Measurements from ENCODE around the gene NINJ1. TPM values are rescaled to one million over a fixed set of nuclear protein-coding genes. Genes with fewer than 3 reads are reported as not detected.

NINJ1 gene, protein sequence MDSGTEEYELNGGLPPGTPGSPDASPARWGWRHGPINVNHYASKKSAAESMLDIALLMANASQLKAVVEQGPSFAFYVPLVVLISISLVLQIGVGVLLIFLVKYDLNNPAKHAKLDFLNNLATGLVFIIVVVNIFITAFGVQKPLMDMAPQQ
- 53.7 TPM for total RNA-seq
- long read RNA-seq, transcript NINJ1-201 (4 exons, 1,281 nt): major isoform, 95 of 117 reads
- long read RNA-seq, partial matches to known transcripts: 12 of 117 reads
- long read RNA-seq, other reads (novel, unspliced or antisense): 7 of 117 reads

- H3K9me3 ChIP-seq (replicated peaks): peaks cover 4% of the 10 kb centered on the region
- peak; percentile 76 for DNase-seq
- H3K4me1 ChIP-seq: peaks cover 64% of the 10 kb centered on the region
- no peaks in the 10 kb centered on the region for H3K36me3 ChIP-seq
- peak within 1 kb of the TSS; percentile 93 for H3K27ac ChIP-seq (replicated peaks)
- intact Hi-C loops (cut with micrococcal nuclease): no loop called here
- peak; percentile 12 for TF ChIP-seq CTCF (IDR thresholded peaks at IDR 0.05; ENCODE audit: borderline replicate concordance)
- no peaks in the 10 kb centered on the region for H3K27me3 ChIP-seq (ENCODE audit: low read depth)
- H3K4me3 ChIP-seq: peak within 1 kb of the TSS; percentile 87
Observed at GRCh38 chr9:93134015-93134739, at the start of gene NINJ1. NINJ1 (minus strand) TSS chr9:93134251; CDS start chr9:93134217, 34 bp downstream.

DNA sequence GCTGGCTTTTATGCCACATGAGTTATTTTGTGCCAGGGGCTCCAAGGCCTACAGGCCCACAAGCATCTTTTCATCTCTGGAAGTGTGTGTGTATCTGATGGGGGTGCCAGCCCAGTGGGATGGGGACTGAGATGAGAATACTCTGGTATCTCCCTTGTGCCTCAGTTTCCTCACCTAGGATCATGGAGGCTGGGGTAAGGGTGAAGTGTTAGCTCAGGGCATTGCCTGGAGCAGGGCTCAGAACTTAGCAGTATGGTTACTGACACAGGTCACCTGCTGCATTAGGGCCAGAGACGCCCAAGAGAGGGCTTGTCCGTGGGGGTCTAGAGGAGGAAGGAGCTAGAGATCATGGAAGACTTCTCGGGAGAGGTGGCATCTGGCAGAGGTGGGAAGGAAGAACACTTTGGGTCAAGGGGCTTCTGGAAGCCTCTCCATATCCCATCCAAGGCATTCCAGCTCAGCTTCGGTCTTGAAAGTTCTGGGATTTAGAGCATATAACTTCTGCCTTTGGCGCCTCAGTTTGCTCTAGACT is 49.1 kb upstream of the NINJ1 start:
- Histone ChIP-seq H3K36me3 (no peaks in the 10 kb centered on the region), H3K4me1 (peaks cover 45% of the 10 kb centered on the region), H3K27me3 (ENCODE audit: low read depth) (peaks cover 66% of the 10 kb centered on the region), H3K27ac (replicated peaks) (peak overlapping the region; percentile 92), H3K9me3 (replicated peaks) (no peaks in the 10 kb centered on the region), H3K4me3 (peak overlapping the region; percentile 76)
- no peak for DNase-seq
- intact Hi-C loops (cut with micrococcal nuclease): no loop called here
- TF ChIP-seq CTCF (IDR thresholded peaks at IDR 0.05; ENCODE audit: borderline replicate concordance): no peak

DNA sequence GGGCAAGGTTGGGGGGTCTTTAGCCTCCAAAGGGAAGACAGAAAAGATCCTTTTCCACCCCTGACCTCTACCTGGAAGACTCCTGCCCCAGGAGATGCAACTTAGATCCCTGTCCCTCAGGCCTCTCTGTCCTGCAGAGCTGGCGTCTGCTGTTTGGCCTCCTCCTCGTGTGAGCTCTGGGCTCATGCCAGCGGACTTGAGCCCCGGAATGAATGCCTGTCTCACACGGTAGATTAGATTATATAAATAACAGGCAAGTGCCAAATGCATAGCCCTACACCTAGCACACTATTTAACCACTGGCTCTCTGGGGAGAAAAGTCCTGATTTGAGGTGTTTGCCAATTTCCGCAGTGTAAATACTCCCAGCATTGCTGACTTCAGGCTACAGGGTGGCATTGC is 48.5 kb upstream of the NINJ1 start:
- no peak for TF ChIP-seq CTCF (IDR thresholded peaks at IDR 0.05; ENCODE audit: borderline replicate concordance)
- H3K27me3 ChIP-seq (ENCODE audit: low read depth): peaks cover 65% of the 10 kb centered on the region
- peaks cover 44% of the 10 kb centered on the region for H3K4me1 ChIP-seq
- no peaks in the 10 kb centered on the region for H3K36me3 ChIP-seq
- no peaks in the 10 kb centered on the region for H3K9me3 ChIP-seq (replicated peaks)
- no peak overlapping the region for H3K4me3 ChIP-seq
- DNase-seq: no peak
- H3K27ac ChIP-seq (replicated peaks): peak overlapping the region; percentile 92
- intact Hi-C loops (cut with micrococcal nuclease): no loop called here

DNA sequence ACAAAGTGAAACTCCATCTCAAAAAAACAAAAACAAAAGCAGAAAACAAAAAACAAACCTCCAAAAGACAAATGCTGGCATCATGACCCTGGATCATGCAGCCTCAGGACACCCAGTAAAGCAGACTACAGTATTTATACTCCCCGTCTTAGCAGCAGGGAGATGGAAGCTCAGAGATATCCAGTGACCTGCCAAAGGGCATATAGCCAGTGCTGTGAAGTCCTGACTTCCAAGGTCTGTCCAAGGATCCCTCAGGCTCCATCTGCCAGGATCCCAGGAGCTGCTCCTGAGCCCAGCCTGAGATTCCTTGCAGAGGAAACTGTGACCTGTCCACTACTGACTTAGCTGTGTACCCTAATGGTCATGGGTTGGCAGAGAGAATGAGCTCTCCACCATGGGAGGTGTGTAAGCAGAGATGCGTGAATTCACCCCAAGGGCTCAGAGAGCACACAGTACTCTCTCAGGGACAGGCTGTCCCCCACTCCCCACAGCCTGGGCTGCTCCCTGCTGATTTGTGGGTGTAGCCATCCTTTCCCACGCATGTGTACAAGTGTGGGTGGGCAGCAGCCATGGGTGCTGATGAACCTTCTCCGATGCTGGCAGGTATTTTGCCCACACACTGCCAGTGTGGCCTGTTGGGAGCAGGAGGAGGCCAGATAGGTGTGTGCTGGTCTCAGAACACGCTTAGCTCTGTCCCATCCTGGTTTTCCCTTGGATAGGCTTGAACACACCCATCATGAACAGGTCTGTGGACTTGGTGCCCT is 47.8 kb upstream of the NINJ1 start:
- Histone ChIP-seq H3K27ac (replicated peaks) (peak overlapping the region; percentile 92), H3K36me3 (no peaks in the 10 kb centered on the region), H3K4me3 (no peak overlapping the region), H3K4me1 (peaks cover 49% of the 10 kb centered on the region), H3K27me3 (ENCODE audit: low read depth) (peaks cover 58% of the 10 kb centered on the region), H3K9me3 (replicated peaks) (no peaks in the 10 kb centered on the region)
- intact Hi-C loops (cut with micrococcal nuclease): no loop called here
- DNase-seq: no peak
- no peak for TF ChIP-seq CTCF (IDR thresholded peaks at IDR 0.05; ENCODE audit: borderline replicate concordance)

GRCh38 chr9:93180938-93181337 is 46.9 kb upstream of the NINJ1 start:
- TF ChIP-seq CTCF (IDR thresholded peaks at IDR 0.05; ENCODE audit: borderline replicate concordance): no peak
- no peaks in the 10 kb centered on the region for H3K9me3 ChIP-seq (replicated peaks)
- H3K27me3 ChIP-seq (ENCODE audit: low read depth): peaks cover 57% of the 10 kb centered on the region
- DNase-seq: no peak
- H3K4me1 ChIP-seq: peaks cover 44% of the 10 kb centered on the region
- no peak overlapping the region for H3K4me3 ChIP-seq
- intact Hi-C loops (cut with micrococcal nuclease): no loop called here
- no peak overlapping the region for H3K27ac ChIP-seq (replicated peaks)
- no peaks in the 10 kb centered on the region for H3K36me3 ChIP-seq

Measured in left ventricle myocardium inferior (tissue), 1 donor.